Mesenchymal stem cell (in vitro differentiated cells and primary cell): ENCODE measurements around the gene PARD3.

ENCODE experiments used
- DNase-seq: peaks from one replicate; pipeline ENCODE4 v3.0.0-alpha.2; 2013
- H2AFZ ChIP-seq: one replicate; pipeline ENCODE4 v1.6.1; 2013; ENCODE audit warnings: low read depth, mild to moderate bottlenecking, control low read depth, inconsistent platforms, low read length, moderate library complexity
- H2AK5ac ChIP-seq: 2 replicates; pipeline ENCODE4 v1.6.1; 2013; ENCODE audit warnings: low read length, moderate library complexity, mild to moderate bottlenecking, inconsistent platforms; ENCODE audit not compliant: severe bottlenecking
- H2BK120ac ChIP-seq: one replicate; pipeline ENCODE4 v1.6.1; 2013; ENCODE audit warnings: low read depth, mild to moderate bottlenecking, inconsistent platforms, low read length, moderate library complexity
- H2BK12ac ChIP-seq, 2 experiments: one replicate each; pipeline ENCODE4 v1.6.1; 2013; ENCODE audit warnings: inconsistent platforms in 2 of 2, low read length in 2 of 2, mild to moderate bottlenecking in 2 of 2, moderate library complexity in 2 of 2, control low read depth in 1 of 2
- H2BK15ac ChIP-seq: one replicate; pipeline ENCODE4 v1.6.1; 2013; ENCODE audit warnings: mild to moderate bottlenecking, low read depth, inconsistent platforms; ENCODE audit not compliant: poor library complexity, severe bottlenecking
- H2BK5ac ChIP-seq: 2 replicates; pipeline ENCODE4 v1.6.1; 2013; ENCODE audit warnings: low read depth, mild to moderate bottlenecking, low read length, control low read depth, inconsistent platforms; ENCODE audit not compliant: poor library complexity, severe bottlenecking
- H3K14ac ChIP-seq, 2 experiments: one replicate each; pipeline ENCODE4 v1.6.1; 2013; ENCODE audit warnings: inconsistent platforms in 2 of 2, low read length in 2 of 2, control low read depth in 1 of 2, mild to moderate bottlenecking in 1 of 2, moderate library complexity in 1 of 2
- H3K18ac ChIP-seq, 2 experiments: one replicate each; pipeline ENCODE4 v1.6.1; 2013; ENCODE audit warnings: inconsistent platforms in 2 of 2, low read length in 2 of 2, control low read depth in 1 of 2, low read depth in 1 of 2, mild to moderate bottlenecking in 1 of 2
- H3K23ac ChIP-seq, 2 experiments: one replicate each; pipeline ENCODE4 v1.6.1; 2013; ENCODE audit warnings: inconsistent platforms in 2 of 2, low read length in 2 of 2, mild to moderate bottlenecking in 2 of 2, moderate library complexity in 2 of 2, control low read depth in 1 of 2
- H3K27ac ChIP-seq: 2 replicates; pipeline ENCODE4 v1.5.1; 2013; ENCODE audit warnings: mild to moderate bottlenecking, moderate library complexity, low read length, control low read depth, inconsistent platforms; ENCODE audit not compliant: poor library complexity, severe bottlenecking
- H3K27me3 ChIP-seq, 2 experiments: 2 replicates each; pipeline versions ENCODE4 v1.6.1 to v1.7.0; 2013; ENCODE audit warnings: low read length in 2 of 2, mild to moderate bottlenecking in 2 of 2, moderate library complexity in 2 of 2, control low read depth in 1 of 2, inconsistent platforms in 1 of 2; ENCODE audit not compliant: control insufficient read depth in 1 of 2, insufficient read depth in 1 of 2
- H3K36me3 ChIP-seq, 2 experiments: 2 replicates each; pipeline versions ENCODE4 v1.6.1 to v1.7.0; 2013; ENCODE audit warnings: low read length in 2 of 2, control low read depth in 1 of 2, inconsistent platforms in 1 of 2, low read depth in 1 of 2, mild to moderate bottlenecking in 1 of 2; ENCODE audit not compliant: insufficient read depth in 2 of 2, control insufficient read depth in 1 of 2
- H3K4ac ChIP-seq, 2 experiments: one replicate each; pipeline ENCODE4 v1.6.1; 2013; ENCODE audit warnings: inconsistent platforms in 2 of 2, low read length in 2 of 2, mild to moderate bottlenecking in 2 of 2, moderate library complexity in 2 of 2, control low read depth in 1 of 2, low read depth in 1 of 2
- H3K4me1 ChIP-seq: 2 replicates; pipeline ENCODE4 v1.6.1; 2013; ENCODE audit warnings: low read depth, low read length, control low read depth; ENCODE audit not compliant: control insufficient read depth, insufficient read depth
- H3K4me2 ChIP-seq: 2 replicates; pipeline ENCODE4 v1.6.1; 2013; ENCODE audit warnings: low read length, mild to moderate bottlenecking, inconsistent platforms; ENCODE audit not compliant: poor library complexity, severe bottlenecking
- H3K4me3 ChIP-seq, 2 experiments: 2 replicates each; pipeline versions ENCODE4 v1.5.1 to v1.7.0; 2013; ENCODE audit warnings: low read length in 2 of 2, mild to moderate bottlenecking in 2 of 2, control low read depth in 1 of 2, low read depth in 1 of 2; ENCODE audit not compliant: insufficient read depth in 1 of 2
- H3K79me1 ChIP-seq: replicated peaks from 2 replicates; pipeline ENCODE4 v1.6.1; 2013; ENCODE audit warnings: mild to moderate bottlenecking, control low read depth, low read length, inconsistent platforms; ENCODE audit not compliant: poor library complexity, severe bottlenecking
- H3K9ac ChIP-seq: 2 replicates; pipeline ENCODE4 v1.7.0; 2013; ENCODE audit warnings: mild to moderate bottlenecking, low read length, moderate library complexity
- H3K9me3 ChIP-seq: 2 replicates; pipeline ENCODE4 v1.7.0; 2013; ENCODE audit warnings: mild to moderate bottlenecking, low read length; ENCODE audit not compliant: control insufficient read depth
- H4K8ac ChIP-seq: one replicate; pipeline ENCODE4 v1.6.1; 2013; ENCODE audit warnings: inconsistent platforms, mild to moderate bottlenecking, low read length, moderate library complexity
- H4K91ac ChIP-seq: one replicate; pipeline ENCODE4 v1.6.1; 2013; ENCODE audit warnings: mild to moderate bottlenecking, low read length, inconsistent platforms
- WGBS: methylation state at CpG from one replicate; pipeline ENCODE4 v1.1.7; 2013; ENCODE audit warnings: mixed read lengths; 5-methylcytosine and 5-hydroxymethylcytosine counted together

The PARD3 gene

GRCh38 chr10:34111179-34111578, 703.9 kb downstream of the PARD3 start:
- H3K18ac ChIP-seq: no peak overlapping the region
- no peak overlapping the region for H2BK15ac ChIP-seq
- no peak overlapping the region for H2BK5ac ChIP-seq
- H3K14ac ChIP-seq: no peak overlapping the region
- H2AK5ac ChIP-seq: no peak overlapping the region
- no peak overlapping the region for H3K4me2 ChIP-seq
- H3K36me3 ChIP-seq: peaks cover 4 to 13% of the 10 kb centered on the region in 2 experiments
- H3K4me3 ChIP-seq: no peak overlapping the region
- H3K79me1 ChIP-seq: peaks cover 5% of the 10 kb centered on the region
- H3K4ac ChIP-seq: no peak overlapping the region
- no peak overlapping the region for H2BK120ac ChIP-seq
- H4K91ac ChIP-seq: no peak overlapping the region
- DNase-seq: no peak
- H3K27ac ChIP-seq: no peak overlapping the region
- H3K9me3 ChIP-seq: no peaks in the 10 kb centered on the region
- no peak overlapping the region for H4K8ac ChIP-seq
- H2AFZ ChIP-seq: no peak overlapping the region
- H3K23ac ChIP-seq: no peak overlapping the region
- no peaks in the 10 kb centered on the region for H3K27me3 ChIP-seq
- H3K4me1 ChIP-seq: peaks cover 1% of the 10 kb centered on the region
- WGBS: 99% methylated on average over 10 of the region's 10 CpGs
- no peak overlapping the region for H3K9ac ChIP-seq
- H2BK12ac ChIP-seq: no peak overlapping the region

- 77% methylated on average over 20 of the region's 20 CpGs for WGBS
- no peak overlapping the region for H3K4ac ChIP-seq
These were observed 705.0 kb downstream of the PARD3 start for GRCh38 chr10:34109952-34110702.

GRCh38 chr10:34109495-34109894, 705.6 kb downstream of the PARD3 start:
- Histone ChIP-seq H4K91ac (no peak overlapping the region), H3K9ac (no peak overlapping the region)

More at GRCh38 chr10:34109952-34110702, 705.0 kb downstream of the PARD3 start:
- no peak overlapping the region for H4K8ac ChIP-seq
- H2AK5ac ChIP-seq: no peak overlapping the region
- no peak overlapping the region for H2BK120ac ChIP-seq
- no peak overlapping the region for H2AFZ ChIP-seq
- peak overlapping the region; percentile 15 for H3K9ac ChIP-seq
- no peak overlapping the region for H4K91ac ChIP-seq
- H3K23ac ChIP-seq: no peak overlapping the region
- peaks cover 4 to 13% of the 10 kb centered on the region in 2 experiments for H3K36me3 ChIP-seq
- H2BK12ac ChIP-seq: no peak overlapping the region
- H2BK15ac ChIP-seq: no peak overlapping the region
- no peak overlapping the region for H3K4me3 ChIP-seq
- H3K18ac ChIP-seq: peak overlapping the region in 1 of 2 experiments; percentile 18
- H3K27ac ChIP-seq: no peak overlapping the region
- H3K14ac ChIP-seq: no peak overlapping the region
- no peaks in the 10 kb centered on the region for H3K27me3 ChIP-seq
- H3K4me1 ChIP-seq: peaks cover 2% of the 10 kb centered on the region
- peaks cover 5% of the 10 kb centered on the region for H3K79me1 ChIP-seq
- no peaks in the 10 kb centered on the region for H3K9me3 ChIP-seq
- peak; percentile 54 for DNase-seq
- no peak overlapping the region for H3K4me2 ChIP-seq
- no peak overlapping the region for H2BK5ac ChIP-seq

GRCh38 chr10:34107626-34108516, 707.2 kb downstream of the PARD3 start:
- Histone ChIP-seq H3K27me3 (no peaks in the 10 kb centered on the region), H3K27ac (no peak overlapping the region), H3K18ac (no peak overlapping the region), H3K14ac (no peak overlapping the region), H3K9me3 (no peaks in the 10 kb centered on the region), H3K4me1 (peaks cover 5% of the 10 kb centered on the region), H3K36me3 (peaks cover 4 to 10% of the 10 kb centered on the region in 2 experiments), H2BK5ac (no peak overlapping the region), H4K8ac (no peak overlapping the region), H3K4me3 (no peak overlapping the region), H2BK15ac (no peak overlapping the region), H2AFZ (no peak overlapping the region), H3K9ac (no peak overlapping the region), H3K4ac (no peak overlapping the region), H4K91ac (no peak overlapping the region), H3K23ac (no peak overlapping the region), H2AK5ac (no peak overlapping the region), H2BK12ac (no peak overlapping the region), H3K4me2 (no peak overlapping the region), H2BK120ac (no peak overlapping the region), H3K79me1 (peaks cover 2% of the 10 kb centered on the region)
- no peak for DNase-seq
- WGBS: 95% methylated on average over 14 of the region's 17 CpGs

More at GRCh38 chr10:34109495-34109894, 705.6 kb downstream of the PARD3 start:
- DNase-seq: no peak
- Histone ChIP-seq H3K79me1 (peaks cover 2% of the 10 kb centered on the region), H3K23ac (no peak overlapping the region), H2BK120ac (no peak overlapping the region), H3K4me2 (no peak overlapping the region), H2BK5ac (no peak overlapping the region), H3K18ac (no peak overlapping the region), H3K4me1 (peaks cover 5% of the 10 kb centered on the region), H4K8ac (no peak overlapping the region), H2AK5ac (no peak overlapping the region), H2AFZ (no peak overlapping the region), H3K27me3 (no peaks in the 10 kb centered on the region), H3K27ac (no peak overlapping the region), H3K4me3 (no peak overlapping the region), H3K4ac (no peak overlapping the region), H3K9me3 (no peaks in the 10 kb centered on the region), H3K36me3 (peaks cover 4 to 10% of the 10 kb centered on the region in 2 experiments), H2BK12ac (no peak overlapping the region), H2BK15ac (no peak overlapping the region), H3K14ac (no peak overlapping the region)
- WGBS: 98% methylated on average over 5 of the region's 7 CpGs
